Nephron progenitor cell (in vitro differentiated cells): Measurements from ENCODE around the gene C1QTNF2.

ENCODE experiments used
- DNase-seq: peaks from one replicate; pipeline ENCODE4 v3.0.0; 2021
- H3K27ac Mint-ChIP-seq: 2 replicates; pipeline ENCODE4 v1.8.0; 2021; ENCODE audit warnings: mild to moderate bottlenecking, moderate library complexity, mixed read lengths
- H3K27me3 Mint-ChIP-seq: 2 replicates; pipeline ENCODE4 v1.8.0; 2021; ENCODE audit warnings: mild to moderate bottlenecking, low read depth, mixed read lengths; ENCODE audit not compliant: poor library complexity
- H3K36me3 Mint-ChIP-seq: 2 replicates; pipeline ENCODE4 v1.8.0; 2021; ENCODE audit warnings: low read depth, mixed read lengths
- H3K4me1 Mint-ChIP-seq: 2 replicates; pipeline ENCODE4 v1.8.0; 2021; ENCODE audit warnings: mixed read lengths
- H3K4me3 Mint-ChIP-seq: 2 replicates; pipeline ENCODE4 v1.8.0; 2021; ENCODE audit warnings: mild to moderate bottlenecking, moderate library complexity, mixed read lengths
- H3K9me3 Mint-ChIP-seq: 2 replicates; pipeline ENCODE4 v1.8.0; 2021; ENCODE audit warnings: mild to moderate bottlenecking, moderate library complexity, mixed read lengths
- CTCF ChIP-seq: fragments of 200-600 bp; sonication (generic); IDR thresholded peaks from 2 replicates; pipeline ENCODE4 v1.5.0; 2021; ENCODE audit warnings: antibody characterized with exemption

Gene C1QTNF2

GRCh38 chr5:160361624-160362228, 8.7 kb downstream of the C1QTNF2 start:
- peaks cover 11% of the 10 kb centered on the region for H3K27me3 Mint-ChIP-seq
- H3K9me3 Mint-ChIP-seq: no peaks in the 10 kb centered on the region
- peaks cover 28% of the 10 kb centered on the region for H3K4me1 Mint-ChIP-seq
- H3K27ac Mint-ChIP-seq: no peak overlapping the region
- no peak overlapping the region for H3K4me3 Mint-ChIP-seq
- DNase-seq: no peak
- no peak for TF ChIP-seq CTCF
- no peaks in the 10 kb centered on the region for H3K36me3 Mint-ChIP-seq

- peaks cover 9% of the 10 kb centered on the region for H3K27me3 Mint-ChIP-seq
- no peak for DNase-seq
- H3K27ac Mint-ChIP-seq: peak overlapping the region; percentile 52
- no peaks in the 10 kb centered on the region for H3K36me3 Mint-ChIP-seq
- no peaks in the 10 kb centered on the region for H3K9me3 Mint-ChIP-seq
- no peak overlapping the region for H3K4me3 Mint-ChIP-seq
- peaks cover 34% of the 10 kb centered on the region for H3K4me1 Mint-ChIP-seq
- TF ChIP-seq CTCF: no peak
Measured at GRCh38 chr5:160360310-160360709, 10.1 kb downstream of the C1QTNF2 start.

GRCh38 chr5:160359816-160360215, 10.6 kb downstream of the C1QTNF2 start:
- Mint-ChIP-seq H3K4me1 (peaks cover 35% of the 10 kb centered on the region), H3K27ac (peak overlapping the region; percentile 52), H3K36me3 (no peaks in the 10 kb centered on the region), H3K27me3 (peaks cover 7% of the 10 kb centered on the region), H3K9me3 (no peaks in the 10 kb centered on the region), H3K4me3 (peak overlapping the region; percentile 16)
- DNase-seq: no peak
- no peak for TF ChIP-seq CTCF

- DNase-seq: no peak
- Mint-ChIP-seq H3K36me3 (no peaks in the 10 kb centered on the region), H3K9me3 (no peaks in the 10 kb centered on the region), H3K27ac (no peak overlapping the region), H3K4me1 (peaks cover 35% of the 10 kb centered on the region), H3K27me3 (peaks cover 7% of the 10 kb centered on the region), H3K4me3 (no peak overlapping the region)
- no peak for TF ChIP-seq CTCF
Measured at GRCh38 chr5:160359242-160359641, 11.2 kb downstream of the C1QTNF2 start.

- Mint-ChIP-seq H3K4me1 (peaks cover 35% of the 10 kb centered on the region), H3K4me3 (no peak overlapping the region), H3K9me3 (no peaks in the 10 kb centered on the region), H3K27ac (no peak overlapping the region), H3K27me3 (peaks cover 7% of the 10 kb centered on the region), H3K36me3 (no peaks in the 10 kb centered on the region)
- no peak for DNase-seq
- no peak for TF ChIP-seq CTCF
Measured at GRCh38 chr5:160357861-160358411, 12.5 kb downstream of the C1QTNF2 start.

- no peak overlapping the region for H3K4me3 Mint-ChIP-seq
- H3K9me3 Mint-ChIP-seq: no peaks in the 10 kb centered on the region
- H3K27ac Mint-ChIP-seq: no peak overlapping the region
- peaks cover 12% of the 10 kb centered on the region for H3K27me3 Mint-ChIP-seq
- no peaks in the 10 kb centered on the region for H3K36me3 Mint-ChIP-seq
- TF ChIP-seq CTCF: no peak
- peaks cover 35% of the 10 kb centered on the region for H3K4me1 Mint-ChIP-seq
- DNase-seq: no peak
Measured at GRCh38 chr5:160357394-160357793, 13.0 kb downstream of the C1QTNF2 start.
